Airway epithelial cell (primary cell): ENCODE results near the gene FAM219B. TPM values are rescaled to one million over a fixed set of nuclear protein-coding genes. Genes with fewer than 3 reads are reported as not detected.

Source experiments
- total RNA-seq: library from RNA; depleted of rRNA; stranded (reverse); fragments of >200 nt; gene quantifications from 2 replicates; pipeline ENCODE4 v1.2.3, GENCODE V29; 2015

FAM219B gene, protein sequence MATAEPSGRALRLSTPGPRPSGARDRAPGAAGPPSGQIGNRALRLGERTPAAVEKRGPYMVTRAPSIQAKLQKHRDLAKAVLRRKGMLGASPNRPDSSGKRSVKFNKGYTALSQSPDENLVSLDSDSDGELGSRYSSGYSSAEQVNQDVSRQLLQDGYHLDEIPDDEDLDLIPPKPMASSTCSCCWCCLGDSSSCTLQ
- total RNA-seq = 25.5 and 26.7 TPM in 2 replicates

GRCh38 chr15:74906450-74907162 is at the start of gene FAM219B:
FAM219B (minus strand) TSS chr15:74906851; CDS start chr15:74906800, 51 bp downstream.

DNA sequence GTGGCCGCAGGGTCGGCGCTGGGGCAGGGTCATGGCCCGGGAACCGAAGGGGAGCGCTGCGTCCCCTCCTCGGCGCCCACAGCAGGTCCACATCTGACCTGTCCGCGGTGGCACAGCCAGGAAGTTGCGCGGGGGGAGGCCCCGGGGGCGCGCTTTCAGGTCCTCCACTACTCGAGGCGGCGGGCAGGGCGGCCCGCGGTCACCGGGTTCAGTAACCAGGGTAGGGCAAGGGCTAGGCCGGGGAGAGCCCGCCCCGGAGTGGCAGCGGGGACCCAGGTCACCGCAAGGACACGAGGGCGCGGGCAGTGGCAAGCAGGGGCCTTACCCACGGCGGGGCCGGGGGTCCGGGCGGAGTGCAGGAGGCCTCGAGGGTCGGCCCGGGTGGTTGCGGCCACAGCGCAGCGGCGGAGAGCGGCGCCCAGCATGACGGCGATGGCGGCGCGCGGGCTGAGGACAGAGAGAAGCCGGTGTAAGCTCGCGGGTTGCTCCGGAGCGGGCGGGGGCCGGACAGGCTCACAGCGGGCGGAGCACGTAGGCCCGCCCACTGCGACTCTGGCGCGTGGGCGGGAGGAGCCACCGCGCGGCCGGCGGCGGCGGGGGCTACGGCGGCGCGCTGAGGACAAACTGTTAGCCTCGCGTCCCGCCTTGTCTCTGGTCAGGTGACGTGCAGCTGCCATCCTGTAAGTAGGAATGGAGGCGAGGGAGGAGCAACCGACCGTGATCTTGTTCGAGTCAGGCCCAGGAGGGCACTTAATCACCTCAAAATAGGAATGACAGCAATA is 31.1 kb upstream of the FAM219B start, which contains the start of gene COX5A:
Gene COX5A (minus strand): TSS at position 484 of the 782 bp plus-strand sequence. CDS start 59 bp downstream, at position 425.

DNA sequence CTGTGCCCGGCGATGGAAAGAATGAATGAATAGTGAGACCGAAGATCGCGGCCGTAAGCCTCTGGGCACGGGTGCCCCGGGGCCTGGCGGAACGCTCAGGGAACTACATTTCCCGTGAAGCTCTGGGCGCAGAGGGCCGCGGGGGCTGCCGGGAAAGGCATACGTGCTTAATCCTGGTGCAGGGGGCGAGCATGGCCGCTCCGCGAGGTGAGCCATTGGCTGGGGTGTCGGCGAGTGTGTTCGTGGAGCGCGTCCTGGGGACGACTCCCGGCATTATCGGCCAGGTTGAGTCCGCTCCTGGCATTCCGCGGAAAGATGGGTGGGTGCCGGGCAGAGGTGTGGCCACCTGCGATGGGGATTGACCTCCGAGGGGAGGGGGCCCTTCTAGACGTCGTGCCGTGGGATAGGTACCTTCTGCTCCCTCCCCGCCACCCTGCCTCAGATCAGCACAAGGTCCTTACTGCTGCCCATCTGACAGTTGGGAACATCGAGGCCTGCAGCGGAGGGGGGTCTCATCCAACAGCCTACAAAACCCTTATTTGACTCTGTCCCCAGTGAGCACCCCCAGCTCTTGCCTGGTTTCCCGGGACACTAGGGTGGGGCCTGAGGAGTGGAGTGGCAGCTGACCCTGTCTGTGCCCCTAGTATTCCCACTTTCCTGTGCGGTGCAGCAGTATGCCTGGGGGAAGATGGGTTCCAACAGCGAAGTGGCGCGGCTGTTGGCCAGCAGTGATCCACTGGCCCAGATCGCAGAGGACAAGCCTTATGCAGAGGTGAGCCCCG is 16.6 kb downstream of the FAM219B start, which contains the start of gene MPI:
Gene MPI (plus strand): TSS at position 160 of the 782 bp plus-strand sequence. CDS start 32 bp downstream, at position 192.

GRCh38 chr15:74873036-74873755 is 33.5 kb downstream of the FAM219B start, which contains the start of gene SCAMP2:
SCAMP2 (minus strand) TSS chr15:74873365; CDS start chr15:74873255, 110 bp downstream.

Other genes starting within 250 kb of the FAM219B start
- gene EDC3, start 210.8 kb downstream of the FAM219B start, total RNA-seq = 8.1 and 15.2 TPM in 2 replicates
- 8.0 and 10.3 TPM in 2 replicates for gene CYP1A1, start 181.3 kb downstream of the FAM219B start, total RNA-seq
- gene CYP1A2, start 158.0 kb downstream of the FAM219B start, total RNA-seq = not detected in 2 replicates
- 22.9 and 41.9 TPM in 2 replicates for gene CSK, start 124.8 kb downstream of the FAM219B start, total RNA-seq
- gene LMAN1L, start 94.0 kb downstream of the FAM219B start, total RNA-seq = not detected in 2 replicates
- not detected in 2 replicates for gene CPLX3, start 80.2 kb downstream of the FAM219B start, total RNA-seq
- 25.1 and 25.2 TPM in 2 replicates for gene ULK3, start 63.7 kb downstream of the FAM219B start, total RNA-seq
- gene SCAMP2, start 33.5 kb downstream of the FAM219B start, total RNA-seq = 50.1 and 89.9 TPM in 2 replicates
- 77.2 and 84.7 TPM in 2 replicates for gene MPI, start 16.8 kb downstream of the FAM219B start, total RNA-seq
- gene COX5A, start 31.2 kb upstream of the FAM219B start, total RNA-seq = 188 and 227 TPM in 2 replicates
- gene RPP25, start 49.9 kb upstream of the FAM219B start, total RNA-seq = 4.7 and 5.7 TPM in 2 replicates
- 1.9 and 4.7 TPM in 2 replicates for gene SCAMP5, start 88.7 kb upstream of the FAM219B start, total RNA-seq
- 36.6 and 42.9 TPM in 2 replicates for gene PPCDC, start 116.7 kb upstream of the FAM219B start, total RNA-seq